NB4 (cell line): ENCODE results near the gene CTSD.

Source experiments
- DNase-seq: peaks from one replicate; pipeline ENCODE4 v3.0.0; 2010; ENCODE audit warnings: low read depth
- H3K4me3 ChIP-seq: one replicate; pipeline ENCODE4 v1.5.1; 2011; ENCODE audit warnings: mild to moderate bottlenecking, low read depth, low read length, moderate library complexity
- CTCF ChIP-seq: IDR thresholded peaks from one replicate; pipeline ENCODE4 v1.5.1; 2012; ENCODE audit warnings: low read depth, low read length
- MAX ChIP-seq: IDR thresholded peaks from 2 replicates; pipeline ENCODE4 v1.6.1; 2011; ENCODE audit warnings: low read depth, low read length
- MYC ChIP-seq: IDR thresholded peaks from 2 replicates; pipeline ENCODE4 v1.6.1; 2011; ENCODE audit warnings: low read depth, low read length
- POLR2A ChIP-seq: IDR thresholded peaks from 2 replicates; pipeline ENCODE4 v1.6.1; 2011; ENCODE audit warnings: mild to moderate bottlenecking; ENCODE audit not compliant: insufficient read length; ENCODE audit errors: extremely low read depth

The CTSD gene

GRCh38 chr11:1750840-1751530 lies 12.7 kb downstream of the CTSD start:
- TF ChIP-seq POLR2A (no peak), MAX (no peak), CTCF (no peak), MYC (no peak)
- DNase-seq = peak; percentile 45
- no peak overlapping the region for H3K4me3 ChIP-seq

GRCh38 chr11:1750481-1750839 lies 13.3 kb downstream of the CTSD start, which contains the start of gene IFITM10:
TSS of gene IFITM10 (minus strand) at chr11:1750595. CDS start at chr11:1750442, 153 bp downstream.
- TF ChIP-seq MYC = no peak
- no peak for TF ChIP-seq CTCF
- TF ChIP-seq POLR2A = no peak
- no peak within 1 kb of the TSS for H3K4me3 ChIP-seq
- DNase-seq = no peak

GRCh38 chr11:1749395-1750351 lies 14.1 kb downstream of the CTSD start:
- peak; percentile 16 for DNase-seq
- TF ChIP-seq CTCF = no peak
- TF ChIP-seq MYC = no peak
- TF ChIP-seq MAX = no peak
- no peak for TF ChIP-seq POLR2A
- no peak overlapping the region for H3K4me3 ChIP-seq

GRCh38 chr11:1748636-1749394 lies 14.9 kb downstream of the CTSD start:
- no peak for TF ChIP-seq POLR2A
- no peak for TF ChIP-seq MYC
- no peak for TF ChIP-seq CTCF
- no peak for TF ChIP-seq MAX
- H3K4me3 ChIP-seq = no peak overlapping the region
- DNase-seq = no peak

GRCh38 chr11:1747753-1748635 lies 15.7 kb downstream of the CTSD start:
- no peak for TF ChIP-seq MYC
- TF ChIP-seq CTCF = no peak
- no peak for TF ChIP-seq MAX
- TF ChIP-seq POLR2A = no peak
- DNase-seq = no peak
- no peak overlapping the region for H3K4me3 ChIP-seq
